IMR-90 (cell line): ENCODE measurements around the gene PRPF4. TPM values are rescaled to one million over a fixed set of nuclear protein-coding genes. Genes with fewer than 3 reads are reported as not detected.

Source experiments
- ATAC-seq: fragments of 200-7000 bp; cut with Tn5 transposase; 2 replicates; pipeline ENCODE4 v1.9.1; 2020; ENCODE audit warnings: low read depth, mild to moderate bottlenecking, moderate library complexity
- BruUV-seq: library from RNA; stranded (reverse); fragments of 400-500 nt; replicated peaks from 2 replicates; lab custom pipeline; 2021; lab: Mats Ljungman, UMichigan
- CTCF ChIA-PET: fragments of 300-600 bp; formaldehyde crosslinking; extraction: SDS; loops from one replicate; lab custom pipeline; 2021; ENCODE audit warnings: antibody characterized with exemption; lab: Yijun Ruan, JAX
- POLR2A ChIA-PET: fragments of 300-600 bp; sonication (Branson Sonifier 250); formaldehyde crosslinking; loops from one replicate; lab custom pipeline; 2022; ENCODE audit warnings: antibody characterized with exemption; ENCODE audit not compliant: unreplicated experiment; lab: Charles Lee
- DNase-seq: peaks from one replicate; pipeline ENCODE4 v3.0.0; 2013
- H2AFZ ChIP-seq: replicated peaks from 2 replicates; pipeline ENCODE3; 2013; ENCODE audit warnings: low read length, mild to moderate bottlenecking; ENCODE audit not compliant: poor library complexity
- H2AK5ac ChIP-seq: 2 replicates; pipeline ENCODE4 v1.6.1; 2013; ENCODE audit warnings: low read depth, low read length, inconsistent platforms
- H2AK9ac ChIP-seq: replicated peaks from 2 replicates; pipeline ENCODE3; 2013; ENCODE audit warnings: mild to moderate bottlenecking, low read depth, low read length, moderate library complexity; ENCODE audit not compliant: poor library complexity
- H2BK120ac ChIP-seq: 2 replicates; pipeline ENCODE4 v1.6.1; 2013; ENCODE audit warnings: low read depth, low read length, inconsistent platforms
- H2BK15ac ChIP-seq: 3 replicates; pipeline ENCODE4 v1.6.1; 2013; ENCODE audit warnings: low read depth, low read length, inconsistent platforms
- H2BK20ac ChIP-seq: 2 replicates; pipeline ENCODE4 v1.6.1; 2013; ENCODE audit warnings: low read depth, mild to moderate bottlenecking, inconsistent platforms, low read length, moderate library complexity
- H2BK5ac ChIP-seq: 2 replicates; pipeline ENCODE4 v1.6.1; 2013; ENCODE audit warnings: mild to moderate bottlenecking, low read depth, low read length, inconsistent platforms; ENCODE audit not compliant: poor library complexity, severe bottlenecking
- H3K14ac ChIP-seq: replicated peaks from 2 replicates; pipeline ENCODE4 v1.6.1; 2013; ENCODE audit warnings: low read depth, low read length, inconsistent platforms
- H3K18ac ChIP-seq: 2 replicates; pipeline ENCODE4 v1.6.1; 2013; ENCODE audit warnings: low read depth, low read length, control low read depth
- H3K23ac ChIP-seq: 2 replicates; pipeline ENCODE4 v1.6.1; 2013; ENCODE audit warnings: low read depth, low read length, inconsistent platforms
- H3K27ac ChIP-seq: 2 replicates; pipeline ENCODE4 v1.5.1; 2013; ENCODE audit warnings: mild to moderate bottlenecking, control low read depth, low read length; ENCODE audit not compliant: insufficient read depth
- H3K27me3 ChIP-seq: 2 replicates; pipeline ENCODE4 v1.6.1; 2013; ENCODE audit warnings: low read length; ENCODE audit not compliant: control insufficient read depth, insufficient read depth
- H3K36me3 ChIP-seq: 2 replicates; pipeline ENCODE4 v1.6.1; 2013; ENCODE audit warnings: low read length, mixed read lengths; ENCODE audit not compliant: control insufficient read depth, insufficient read depth
- H3K4ac ChIP-seq: 2 replicates; pipeline ENCODE4 v1.6.1; 2013; ENCODE audit warnings: low read depth, low read length, inconsistent platforms
- H3K4me1 ChIP-seq: 2 replicates; pipeline ENCODE4 v1.6.1; 2013; ENCODE audit warnings: low read length, mixed read lengths; ENCODE audit not compliant: control insufficient read depth, insufficient read depth
- H3K4me2 ChIP-seq: 2 replicates; pipeline ENCODE4 v1.6.1; 2013; ENCODE audit warnings: low read depth, mild to moderate bottlenecking, control low read depth, low read length, moderate library complexity
- H3K4me3 ChIP-seq: 2 replicates; pipeline ENCODE4 v1.5.1; 2013; ENCODE audit warnings: low read depth, mild to moderate bottlenecking, control low read depth, low read length, moderate library complexity; ENCODE audit not compliant: insufficient read depth
- H3K56ac ChIP-seq: 2 replicates; pipeline ENCODE4 v1.6.1; 2013; ENCODE audit warnings: low read length, inconsistent platforms; ENCODE audit not compliant: insufficient read depth; ENCODE audit errors: extremely low read depth
- H3K79me1 ChIP-seq, 2 experiments: 2 replicates each; pipeline ENCODE4 v1.6.1; 2013; ENCODE audit warnings: low read length in 2 of 2, inconsistent platforms in 1 of 2, low read depth in 1 of 2
- H3K9ac ChIP-seq: 2 replicates; pipeline ENCODE4 v1.6.1; 2013; ENCODE audit warnings: low read depth, low read length, control low read depth
- H3K9me1 ChIP-seq: 2 replicates; pipeline ENCODE4 v1.6.1; 2013; ENCODE audit warnings: low read length, inconsistent platforms; ENCODE audit not compliant: insufficient read depth
- H3K9me3 ChIP-seq: 2 replicates; pipeline ENCODE4 v1.6.1; 2013; ENCODE audit warnings: low read length; ENCODE audit not compliant: control insufficient read depth, insufficient read depth
- H4K20me1 ChIP-seq: 2 replicates; pipeline ENCODE4 v1.6.1; 2013; ENCODE audit warnings: low read length, inconsistent platforms; ENCODE audit not compliant: insufficient read depth
- H4K5ac ChIP-seq: 2 replicates; pipeline ENCODE4 v1.6.1; 2013; ENCODE audit warnings: mild to moderate bottlenecking, low read depth, low read length, control low read depth
- H4K8ac ChIP-seq, 2 experiments: 2 replicates each; pipeline ENCODE4 v1.6.1; 2013; ENCODE audit warnings: low read depth in 2 of 2, low read length in 2 of 2, control low read depth in 1 of 2, inconsistent platforms in 1 of 2
- H4K91ac ChIP-seq: 2 replicates; pipeline ENCODE4 v1.6.1; 2013; ENCODE audit warnings: low read depth, low read length, inconsistent platforms; ENCODE audit not compliant: insufficient read depth
- CEBPB ChIP-seq: IDR thresholded peaks from 2 replicates; pipeline ENCODE4 v1.6.1; 2012; ENCODE audit warnings: low read depth, low read length, improper control_type of control experiment
- FOS ChIP-seq: fragments of 150-350 bp; IDR thresholded peaks from 2 replicates; pipeline ENCODE4 v1.6.1; 2016; ENCODE audit warnings: low read depth, low read length
- MAFK ChIP-seq: IDR thresholded peaks from 2 replicates; pipeline ENCODE4 v1.6.1; 2012; ENCODE audit warnings: low read depth, low read length, improper control_type of control experiment
- NFE2L2 ChIP-seq: fragments of 150-350 bp; IDR thresholded peaks from 2 replicates; pipeline ENCODE4 v1.6.1; 2016; ENCODE audit warnings: low read depth, mild to moderate bottlenecking, low read length
- POLR2A ChIP-seq: IDR thresholded peaks from 2 replicates; pipeline ENCODE4 v1.6.1; 2012; ENCODE audit warnings: mild to moderate bottlenecking, low read depth, low read length
- RAD21 ChIP-seq: IDR thresholded peaks from 2 replicates; pipeline ENCODE4 v1.6.1; 2012; ENCODE audit warnings: low read length, improper control_type of control experiment
- RFX5 ChIP-seq: IDR thresholded peaks from 2 replicates; pipeline ENCODE4 v1.8.0; 2012; ENCODE audit warnings: low read depth, mild to moderate bottlenecking, low read length, moderate library complexity
- USF2 ChIP-seq: fragments of 150-350 bp; IDR thresholded peaks from 2 replicates; pipeline ENCODE4 v1.6.1; 2017; ENCODE audit warnings: mild to moderate bottlenecking, antibody characterized with exemption, low read length, low read depth
- WGBS, 2 experiments: methylation state at CpG; one replicate each; pipeline versions ENCODE4 v1.1.5 to v1.1.7; 2013; ENCODE audit warnings: missing lambda C conversion rate in 2 of 2; ENCODE audit not compliant: insufficient read length in 1 of 2; ENCODE audit errors: extremely low coverage in 2 of 2; 5-methylcytosine and 5-hydroxymethylcytosine counted together
- dilution Hi-C: fragments of 300-500 bp; cut with HindIII; formaldehyde crosslinking; loops from one replicate; pipeline ENCODE4 v1.14.3; 2018; ENCODE audit warnings: low sequenced_read_pairs; ENCODE audit not compliant: unreplicated experiment
- in situ Hi-C: fragments of 300-500 bp; cut with MboI; formaldehyde crosslinking; loops from 3 replicates; pipeline ENCODE4 v1.14.3; 2019; ENCODE audit warnings: low sequenced_read_pairs, inconsistent platforms, mixed read lengths
- intact Hi-C: fragments of 100-400 bp; cut with micrococcal nuclease; formaldehyde crosslinking; loops from 2 replicates; pipeline ENCODE4 v1.10.0; 2022
- polyA plus RNA-seq, 3 experiments: library from polyadenylated mRNA; depleted of rRNA; stranded (reverse); fragments of >200 nt; gene quantifications; 2 replicates each; pipeline ENCODE4 v1.2.3, GENCODE V29; 2012; ENCODE audit warnings: low replicate concordance in 1 of 3
- total RNA-seq: library from RNA; depleted of rRNA; stranded (reverse); fragments of >200 nt; gene quantifications from 2 replicates; pipeline ENCODE4 v1.2.3, GENCODE V29; 2012

The PRPF4 gene
- total and polyA plus RNA-seq, 2 of the 4 experiments (the other 2 are of a cell fraction), result 21.4 to 38.0 TPM

- Histone ChIP-seq H3K4me3 (no peak overlapping the region), H2AK5ac (no peak overlapping the region), H3K23ac (no peak overlapping the region), H2BK120ac (no peak overlapping the region), H3K36me3 (peaks cover 49% of the 10 kb centered on the region), H3K9me3 (no peaks in the 10 kb centered on the region), H3K27me3 (no peaks in the 10 kb centered on the region), H3K79me1 (peaks cover 0 to 5% of the 10 kb centered on the region in 2 experiments; a peak in 2 of 4 replicates), H2AK9ac (no peak overlapping the region), H2AFZ (peak overlapping the region; percentile 68), H3K4me2 (no peak overlapping the region), H3K14ac (no peak overlapping the region), H2BK20ac (no peak overlapping the region), H2BK15ac (no peak overlapping the region), H3K9me1 (peaks cover 5% of the 10 kb centered on the region), H4K5ac (no peak overlapping the region), H3K9ac (no peak overlapping the region), H2BK5ac (no peak overlapping the region), H3K27ac (no peak overlapping the region), H3K4me1 (peaks cover 3% of the 10 kb centered on the region; the same call in 1 of the 2 replicates), H4K8ac (no peak overlapping the region), H3K18ac (no peak overlapping the region), H3K4ac (no peak overlapping the region), H4K91ac (no peak overlapping the region), H3K56ac (no peak overlapping the region), H4K20me1 (peaks cover 6% of the 10 kb centered on the region; the same call in 1 of the 2 replicates)
- POLR2A ChIA-PET, result no interaction called here
- CTCF ChIA-PET, result interaction anchor here (0.9 kb wide), 1 partner anchor 9 kb away, joined by 3 read pairs; no protein-coding TSS in a partner anchor
- intact Hi-C loops (no loop called here), in situ Hi-C loops (no loop called here), dilution Hi-C loops (no loop called here)
- no TSS peak for BruUV-seq
- ATAC-seq (0 out of 2 replicates have a peak, but pooled peaks have one; percentile 37), DNase-seq (peak; percentile 44)
- WGBS, 2 experiments, result 100% methylated on average over 1 of the region's 6 CpGs; no CpG with 5 or more reads in 1 of the 2 experiments
- TF ChIP-seq USF2 (no peak), POLR2A (no peak), CEBPB (no peak), FOS (no peak), RAD21 (no peak), MAFK (no peak), NFE2L2 (no peak), RFX5 (no peak)
Measured at GRCh38 chr9:113290052-113290607, 14.7 kb downstream of the PRPF4 start.
